ENCODE data around the gene LARGE1.

GRCh38 chr22:33821290-33821689 is 99.0 kb downstream of the LARGE1 start:
- TF ChIP-seq CTCF (IDR thresholded peaks at IDR 0.05; ENCODE audit: insufficient read depth, low read length, poor library complexity, severe bottlenecking) (no peak), EZH2phosphoT487 (conservative IDR thresholded peaks at IDR 0.05; ENCODE audit: low read length) (no peak)

Measured in SU-DHL-6 (cell line).